Measurements from ENCODE around the gene GNL1.
"Not testable (repeated sequence)": the region's sequence is repeated elsewhere in the genome, so short reads cannot be mapped to it uniquely, and the experiment has no call there.

Gene GNL1

GRCh38 chr6:30495993-30496392 lies 60.3 kb downstream of the GNL1 start:
- no peak for DNase-seq (ENCODE audit: low read depth)

- DNase-seq (ENCODE audit: low read depth): not testable (repeated sequence)
Observed at GRCh38 chr6:30495060-30495459, 61.2 kb downstream of the GNL1 start.

- no peak for DNase-seq (ENCODE audit: low read depth)
Observed at GRCh38 chr6:30494291-30494861, 61.9 kb downstream of the GNL1 start.

- DNase-seq (ENCODE audit: low read depth): no peak
Observed at GRCh38 chr6:30493643-30494250, 62.5 kb downstream of the GNL1 start.

- DNase-seq (ENCODE audit: low read depth): no peak
Observed at GRCh38 chr6:30491991-30492952, 64.0 kb downstream of the GNL1 start.
